GM12878 (cell line): ENCODE results near the gene KIF11. TPM values are rescaled to one million over a fixed set of nuclear protein-coding genes. Genes with fewer than 3 reads are reported as not detected.

Experiments used
- ATAC-seq: fragments of 200-7000 bp; cut with Tn5 transposase; 3 replicates; pipeline ENCODE4 v1.9.1; 2020; ENCODE audit warnings: mild to moderate bottlenecking, moderate library complexity
- BruUV-seq: library from RNA; stranded (reverse); fragments of 400-500 nt; replicated peaks from 2 replicates; lab custom pipeline; 2021; lab: Mats Ljungman, UMichigan
- CTCF ChIA-PET: fragments of 300-600 bp; sonication (Branson Sonifier 250); formaldehyde crosslinking; extraction: SDS; loops from one replicate; lab custom pipeline; 2021; ENCODE audit warnings: inconsistent platforms; lab: Yijun Ruan, JAX
- POLR2A ChIA-PET: fragments of 350-600 bp; formaldehyde crosslinking; extraction: SDS; loops from one replicate; lab custom pipeline; 2021; ENCODE audit warnings: inconsistent platforms; lab: Charles Lee
- RAD21 ChIA-PET: fragments of 300-600 bp; sonication (Branson Sonifier 250); formaldehyde crosslinking; loops from one replicate; lab custom pipeline; 2023; ENCODE audit warnings: antibody characterized with exemption; ENCODE audit not compliant: unreplicated experiment; lab: Charles Lee
- SMC1A ChIA-PET: fragments of 300-600 bp; sonication (Branson Sonifier 250); formaldehyde crosslinking; loops from one replicate; lab custom pipeline; 2023; ENCODE audit not compliant: unreplicated experiment, uncharacterized antibody; lab: Charles Lee
- DNase-seq: peaks from one replicate; pipeline ENCODE4 v3.0.0-alpha.2; 2011; ENCODE audit warnings: low read depth, low spot score
- FAIRE-seq: peaks from 3 replicates; lab custom pipeline; 2011; peaks lifted over from hg19 to GRCh38; lab: Jason Lieb, UNC
- H2AFZ ChIP-seq: 2 replicates; pipeline ENCODE4 v1.6.0; 2011; ENCODE audit warnings: low read depth, low read length, control low read depth; ENCODE audit not compliant: control insufficient read depth
- H3K27ac ChIP-seq: 2 replicates; pipeline ENCODE4 v1.5.1; 2011; ENCODE audit warnings: control low read depth; ENCODE audit not compliant: control insufficient read depth, insufficient read depth
- H3K27me3 ChIP-seq, 2 experiments: replicated peaks in 1 of 2; 2 replicates each; pipeline versions ENCODE4 v1.6.0 to v1.6.1; 2011; ENCODE audit warnings: low read length in 1 of 2; ENCODE audit not compliant: control insufficient read depth in 2 of 2, insufficient read depth in 2 of 2
- H3K36me3 ChIP-seq, 2 experiments: 2 replicates each; pipeline ENCODE4 v1.5.1; 2011; ENCODE audit warnings: low read length in 1 of 2; ENCODE audit not compliant: control insufficient read depth in 2 of 2, insufficient read depth in 2 of 2
- H3K4me1 ChIP-seq: 2 replicates; pipeline ENCODE4 v1.6.1; 2011; ENCODE audit warnings: mild to moderate bottlenecking, low read length, moderate library complexity, mixed read lengths; ENCODE audit not compliant: control insufficient read depth, insufficient read depth
- H3K4me2 ChIP-seq: 2 replicates; pipeline ENCODE4 v1.6.0; 2011; ENCODE audit warnings: control low read depth; ENCODE audit not compliant: control insufficient read depth, insufficient read depth
- H3K4me3 ChIP-seq: fragments of 200-600 bp; sonication (generic); 2 replicates; pipeline ENCODE4 v1.5.1; 2016
- H3K79me2 ChIP-seq: 2 replicates; pipeline ENCODE4 v1.6.0; 2011; ENCODE audit warnings: low read length; ENCODE audit not compliant: control insufficient read depth, insufficient read depth
- H3K9ac ChIP-seq: 2 replicates; pipeline ENCODE4 v1.8.0; 2011; ENCODE audit warnings: low read length, control low read depth, mixed read lengths; ENCODE audit not compliant: control insufficient read depth, insufficient read depth
- H3K9me3 ChIP-seq: replicated peaks from 3 replicates; pipeline ENCODE4 v1.5.1; 2011; ENCODE audit warnings: mild to moderate bottlenecking, low read length; ENCODE audit not compliant: control insufficient read depth, insufficient read depth
- H4K20me1 ChIP-seq: 2 replicates; pipeline ENCODE4 v1.6.0; 2011; ENCODE audit not compliant: control insufficient read depth, insufficient read depth
- BMI1 ChIP-seq: fragments of 450-650 bp; IDR thresholded peaks from 2 replicates; pipeline ENCODE4 v1.6.1; 2016; ENCODE audit warnings: mild to moderate bottlenecking, moderate library complexity, borderline replicate concordance
- HCFC1 ChIP-seq: fragments of 150-350 bp; IDR thresholded peaks from 2 replicates; pipeline ENCODE4 v1.6.1; 2014; ENCODE audit warnings: low read length
- MTA2 ChIP-seq: fragments of 450-650 bp; IDR thresholded peaks from 2 replicates; pipeline ENCODE4 v1.6.1; 2016; ENCODE audit warnings: low read depth, mild to moderate bottlenecking, moderate library complexity
- POLR2AphosphoS2 ChIP-seq: IDR thresholded peaks from 2 replicates; pipeline ENCODE4 v1.6.1; 2011; ENCODE audit warnings: low read depth, mild to moderate bottlenecking, low read length, improper control_type of control experiment, moderate library complexity
- SMAD5 ChIP-seq: IDR thresholded peaks from 2 replicates; pipeline ENCODE4 v1.6.1; 2016; ENCODE audit warnings: antibody characterized with exemption, low read depth
- SMC3 ChIP-seq: IDR thresholded peaks from 2 replicates; pipeline ENCODE4 v1.6.1; 2011; ENCODE audit warnings: low read length, improper control_type of control experiment, borderline replicate concordance
- SP1 ChIP-seq: IDR thresholded peaks from one replicate; pipeline ENCODE4 v1.6.1; 2011; ENCODE audit warnings: low read depth, low read length
- SUPT20H ChIP-seq: IDR thresholded peaks from 2 replicates; pipeline ENCODE4 v1.6.1; 2011; ENCODE audit warnings: low read depth, mild to moderate bottlenecking, low read length, moderate library complexity, borderline replicate concordance; ENCODE audit not compliant: control insufficient read depth
- YBX1 ChIP-seq: fragments of 450-650 bp; IDR thresholded peaks from 2 replicates; pipeline ENCODE4 v1.6.1; 2016; ENCODE audit warnings: antibody characterized with exemption
- ZNF384 ChIP-seq: IDR thresholded peaks from 2 replicates; pipeline ENCODE4 v1.6.1; 2012; ENCODE audit warnings: low read depth, mild to moderate bottlenecking, low read length, improper control_type of control experiment, borderline replicate concordance
- ZZZ3 ChIP-seq: IDR thresholded peaks from 2 replicates; pipeline ENCODE4 v1.6.1; 2011; ENCODE audit warnings: low read depth; ENCODE audit not compliant: control insufficient read depth, insufficient read length
- WGBS: methylation state at CpG from one replicate; pipeline ENCODE4 v1.1.6; 2016; ENCODE audit warnings: low lambda C conversion rate; ENCODE audit not compliant: insufficient replicate concordance, insufficient coverage; ENCODE audit errors: missing lambda C conversion rate; 5-methylcytosine and 5-hydroxymethylcytosine counted together
- in situ Hi-C: fragments of 300-500 bp; cut with MboI; formaldehyde crosslinking; loops from 9 replicates; pipeline ENCODE4 v1.14.3; 2018; ENCODE audit warnings: mixed read lengths
- intact Hi-C: fragments of 100-400 bp; cut with micrococcal nuclease; formaldehyde crosslinking; loops from one replicate; pipeline ENCODE4 v1.14.2; 2022; ENCODE audit not compliant: unreplicated experiment
- polyA plus RNA-seq, 11 experiments: library from polyadenylated mRNA; depleted of rRNA in 4 of 11; unstranded in 6 of 11; stranded (reverse) in 5 of 11; fragments of >200 nt; fragmentation: Nextera tagmentation in 4 of 11; fragmentation: Illumina TruSeq in 1 of 11; extraction: Ambion mirVana in 4 of 11; extraction: Trizol in 1 of 11; gene quantifications; 1 replicate in 1 of 11; 2 replicates in 10 of 11; pipeline versions ENCODE4 v1.2.1 to v1.2.3, GENCODE V29; 2011 to 2016; ENCODE audit warnings: inconsistent platforms in 2 of 11, missing spikeins in 2 of 11, low read depth in 1 of 11
- total RNA-seq, 4 experiments: library from RNA; depleted of rRNA in 3 of 4; stranded (reverse); fragments of >200 nt in 3 of 4; fragmentation: Illumina TruSeq in 1 of 4; extraction: Trizol in 1 of 4; gene quantifications; 2 replicates each; pipeline versions ENCODE4 v1.2.1 to v1.2.3, GENCODE V29; 2013 to 2021
- TF ChIP-seq, protein P1 (sequence below): fragments of 450-650 bp; IDR thresholded peaks from 2 replicates; pipeline ENCODE4 v1.6.1; 2016; ENCODE audit warnings: mild to moderate bottlenecking
- TF ChIP-seq, protein P2 (sequence below): IDR thresholded peaks from 2 replicates; pipeline ENCODE4 v1.6.1; 2012; ENCODE audit warnings: low read depth, low read length, improper control_type of control experiment

KIF11 gene
- total and polyA plus RNA-seq, 10 of the 15 experiments (the other 5 are each of a cell fraction or from before 2014, with no cell fraction given), result 14.1 to 79.8 (median 41.9) TPM

DNA sequence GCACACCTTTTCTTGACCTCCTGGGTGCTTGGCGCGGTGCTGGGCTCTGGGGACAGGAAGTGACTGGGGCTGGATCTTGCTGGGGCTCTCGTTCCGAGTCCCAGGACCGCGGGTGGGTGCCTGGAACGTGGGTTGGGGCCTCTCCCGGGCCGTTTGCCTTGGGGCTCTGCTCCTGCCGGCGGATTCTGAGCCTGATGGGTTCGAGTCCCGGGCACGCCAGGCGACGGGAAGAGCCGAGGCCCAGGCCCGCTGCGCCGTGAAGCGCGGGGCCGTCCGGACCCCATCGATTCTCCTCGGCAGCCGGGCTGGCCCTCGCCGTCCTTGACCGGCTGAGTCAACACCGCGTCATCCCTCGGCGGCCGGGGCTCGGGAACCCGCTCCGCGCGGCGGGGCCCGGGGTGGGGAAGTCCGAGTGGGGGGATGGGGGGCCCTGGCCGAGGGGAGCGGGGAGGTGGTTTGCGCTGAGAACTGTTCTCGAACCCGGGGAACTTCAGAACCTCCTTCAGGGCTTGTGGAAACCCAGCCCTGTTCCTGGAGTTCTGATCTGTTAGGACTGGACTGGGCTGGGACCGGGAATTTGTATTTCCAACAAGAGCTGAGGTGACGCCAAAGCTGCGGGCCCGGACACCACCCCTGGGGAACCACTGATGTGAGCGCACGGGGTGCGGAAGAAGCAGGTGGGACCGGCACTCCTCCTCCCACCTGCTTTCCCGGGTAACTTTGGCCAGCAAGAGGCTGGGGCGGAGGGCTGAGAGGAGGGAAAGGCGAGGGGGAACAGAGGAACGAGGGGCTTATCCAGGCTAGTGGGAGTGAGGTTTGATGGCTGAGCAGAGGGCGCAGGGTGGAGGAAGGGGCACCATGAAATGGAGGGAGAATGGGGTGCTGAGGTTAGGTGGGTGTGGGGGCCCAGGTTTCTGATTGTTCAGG lies 103.0 kb downstream of the KIF11 start:
- peaks cover 22% of the 10 kb centered on the region for H3K4me1 ChIP-seq
- ChIA-PET CTCF (no interaction called here), SMC1A (no interaction called here), RAD21 (no interaction called here), POLR2A (no interaction called here)
- WGBS, result 84% methylated on average over 31 of the region's 61 CpGs
- intact Hi-C loops (no loop called here), in situ Hi-C loops (no loop called here)
- no peak overlapping the region for H3K27ac ChIP-seq
- no peak overlapping the region for H3K4me3 ChIP-seq
- peaks cover 2 to 23% of the 10 kb centered on the region in 2 experiments; a peak in 3 of 4 replicates for H3K27me3 ChIP-seq
- no peaks in the 10 kb centered on the region for H4K20me1 ChIP-seq
- H3K36me3 ChIP-seq, result no peaks in the 10 kb centered on the region
- no peaks in the 10 kb centered on the region for H3K9me3 ChIP-seq
- ATAC-seq, result no peak
- TF ChIP-seq YBX1 (no peak), SMC3 (no peak)
- H3K9ac ChIP-seq, result no peak overlapping the region
- no peaks in the 10 kb centered on the region for H3K79me2 ChIP-seq
- no TSS peak for BruUV-seq
- H2AFZ ChIP-seq, result no peak overlapping the region
- H3K4me2 ChIP-seq, result no peak overlapping the region
- no peak for DNase-seq
- no peak for FAIRE-seq

DNA sequence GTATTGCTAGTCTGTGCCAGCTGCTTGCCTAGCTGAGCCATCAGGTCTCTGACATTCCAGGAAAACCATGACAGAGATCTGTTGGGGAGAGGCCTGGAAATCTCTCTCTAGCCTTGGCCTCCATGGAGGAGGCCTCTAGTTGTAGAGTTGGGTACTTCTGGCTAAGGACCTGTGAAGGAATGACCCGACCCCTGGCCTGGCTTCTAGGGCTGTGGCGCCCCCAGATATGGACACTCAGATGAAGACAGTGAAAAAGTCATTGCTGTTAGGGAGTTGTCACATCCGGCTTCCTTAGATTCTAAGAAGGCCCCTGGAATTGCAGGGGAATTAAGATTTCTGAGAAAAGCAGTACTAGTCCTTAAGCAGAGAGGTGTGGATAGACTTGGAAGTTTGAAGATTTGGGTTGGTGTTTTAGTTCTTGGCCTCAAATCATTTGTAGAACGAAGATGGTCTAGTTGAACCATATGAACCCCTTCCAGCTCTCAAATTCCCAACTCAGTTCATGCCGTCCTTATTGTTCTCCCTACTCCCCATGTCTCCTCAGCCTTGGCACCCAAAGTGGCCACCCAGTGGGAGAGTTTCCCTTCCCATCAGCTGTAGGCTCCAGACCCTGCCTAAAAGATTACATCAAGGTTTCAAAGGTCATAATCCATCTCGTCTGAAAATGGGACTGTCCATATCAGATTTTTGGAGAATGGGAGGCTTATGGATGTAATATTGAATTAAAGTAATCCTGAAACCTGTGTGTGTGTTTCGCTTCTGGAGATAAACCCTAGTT lies 103.9 kb downstream of the KIF11 start:
- ChIA-PET SMC1A (interaction anchor here (0.6 to 1.1 kb wide), 2 partner anchors 46 to 188 kb away, joined by 3 read pairs; no protein-coding TSS in a partner anchor), RAD21 (interaction anchor here (1.6 kb wide), 1 partner anchor 44 kb away, joined by 3 read pairs; no protein-coding TSS in a partner anchor), CTCF (no interaction called here), POLR2A (no interaction called here)
- intact Hi-C loops (no loop called here), in situ Hi-C loops (no loop called here)
- Histone ChIP-seq H3K27me3 (peaks cover 2 to 23% of the 10 kb centered on the region in 2 experiments; a peak in 3 of 4 replicates), H3K9me3 (no peaks in the 10 kb centered on the region), H3K4me2 (no peak overlapping the region), H3K4me1 (peaks cover 16% of the 10 kb centered on the region), H3K9ac (no peak overlapping the region), H3K79me2 (no peaks in the 10 kb centered on the region), H4K20me1 (no peaks in the 10 kb centered on the region), H3K4me3 (no peak overlapping the region), H3K27ac (no peak overlapping the region), H3K36me3 (no peaks in the 10 kb centered on the region), H2AFZ (no peak overlapping the region)
- DNase-seq (no peak), ATAC-seq (no peak), FAIRE-seq (no peak)
- WGBS, result 60% methylated on average over 7 of the region's 7 CpGs
- BruUV-seq, result no TSS peak
- TF ChIP-seq, protein P1, sequence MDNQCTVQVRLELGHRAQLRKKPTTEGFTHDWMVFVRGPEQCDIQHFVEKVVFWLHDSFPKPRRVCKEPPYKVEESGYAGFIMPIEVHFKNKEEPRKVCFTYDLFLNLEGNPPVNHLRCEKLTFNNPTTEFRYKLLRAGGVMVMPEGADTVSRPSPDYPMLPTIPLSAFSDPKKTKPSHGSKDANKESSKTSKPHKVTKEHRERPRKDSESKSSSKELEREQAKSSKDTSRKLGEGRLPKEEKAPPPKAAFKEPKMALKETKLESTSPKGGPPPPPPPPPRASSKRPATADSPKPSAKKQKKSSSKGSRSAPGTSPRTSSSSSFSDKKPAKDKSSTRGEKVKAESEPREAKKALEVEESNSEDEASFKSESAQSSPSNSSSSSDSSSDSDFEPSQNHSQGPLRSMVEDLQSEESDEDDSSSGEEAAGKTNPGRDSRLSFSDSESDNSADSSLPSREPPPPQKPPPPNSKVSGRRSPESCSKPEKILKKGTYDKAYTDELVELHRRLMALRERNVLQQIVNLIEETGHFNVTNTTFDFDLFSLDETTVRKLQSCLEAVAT, result no peak
- no peak for TF ChIP-seq ZNF384
- no peak for TF ChIP-seq ZZZ3
- TF ChIP-seq BMI1, result no peak
- TF ChIP-seq SMAD5, result no peak
- TF ChIP-seq SP1, result no peak
- TF ChIP-seq MTA2, result no peak
- no peak for TF ChIP-seq SUPT20H
- TF ChIP-seq, protein P2, sequence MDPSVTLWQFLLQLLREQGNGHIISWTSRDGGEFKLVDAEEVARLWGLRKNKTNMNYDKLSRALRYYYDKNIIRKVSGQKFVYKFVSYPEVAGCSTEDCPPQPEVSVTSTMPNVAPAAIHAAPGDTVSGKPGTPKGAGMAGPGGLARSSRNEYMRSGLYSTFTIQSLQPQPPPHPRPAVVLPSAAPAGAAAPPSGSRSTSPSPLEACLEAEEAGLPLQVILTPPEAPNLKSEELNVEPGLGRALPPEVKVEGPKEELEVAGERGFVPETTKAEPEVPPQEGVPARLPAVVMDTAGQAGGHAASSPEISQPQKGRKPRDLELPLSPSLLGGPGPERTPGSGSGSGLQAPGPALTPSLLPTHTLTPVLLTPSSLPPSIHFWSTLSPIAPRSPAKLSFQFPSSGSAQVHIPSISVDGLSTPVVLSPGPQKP, result no peak
- TF ChIP-seq HCFC1, result no peak
- TF ChIP-seq POLR2AphosphoS2, result no peak
